Activated naive CD8-positive, alpha-beta T cell (primary cell): ENCODE measurements around the gene CD69.
A peak's percentile ranks its signal among the peaks of the same experiment; 100 is the strongest.

Experiments used
- H3K27ac Mint-ChIP-seq: one replicate; pipeline ENCODE4 v1.8.0; 2021; ENCODE audit warnings: mixed read lengths
- H3K27me3 Mint-ChIP-seq: one replicate; pipeline ENCODE4 v1.8.0; 2021; ENCODE audit warnings: mixed read lengths
- H3K36me3 Mint-ChIP-seq: one replicate; pipeline ENCODE4 v1.8.0; 2021; ENCODE audit warnings: mixed read lengths
- H3K4me1 Mint-ChIP-seq: one replicate; pipeline ENCODE4 v1.8.0; 2021; ENCODE audit warnings: low read depth, mixed read lengths
- H3K4me3 Mint-ChIP-seq: one replicate; pipeline ENCODE4 v1.8.0; 2021; ENCODE audit warnings: mild to moderate bottlenecking, mixed read lengths
- H3K9me3 Mint-ChIP-seq: one replicate; pipeline ENCODE4 v1.8.0; 2021; ENCODE audit warnings: low read depth, mixed read lengths

Gene CD69

GRCh38 chr12:9758119-9758518, 2.6 kb downstream of the CD69 start:
- Mint-ChIP-seq H3K27me3 (no peaks in the 10 kb centered on the region), H3K4me3 (peak overlapping the region; percentile 100), H3K4me1 (peaks cover 45% of the 10 kb centered on the region), H3K27ac (peak overlapping the region; percentile 100), H3K36me3 (peaks cover 55% of the 10 kb centered on the region), H3K9me3 (no peaks in the 10 kb centered on the region)

GRCh38 chr12:9757433-9758025, 3.2 kb downstream of the CD69 start:
- Mint-ChIP-seq H3K36me3 (peaks cover 61% of the 10 kb centered on the region), H3K4me1 (peaks cover 46% of the 10 kb centered on the region), H3K27me3 (no peaks in the 10 kb centered on the region), H3K27ac (peak overlapping the region; percentile 100), H3K4me3 (peak overlapping the region; percentile 100), H3K9me3 (no peaks in the 10 kb centered on the region)

GRCh38 chr12:9756706-9757105, 4.0 kb downstream of the CD69 start:
- Mint-ChIP-seq H3K4me3 (peak overlapping the region; percentile 100), H3K9me3 (no peaks in the 10 kb centered on the region), H3K36me3 (peaks cover 64% of the 10 kb centered on the region), H3K27me3 (no peaks in the 10 kb centered on the region), H3K4me1 (peaks cover 41% of the 10 kb centered on the region), H3K27ac (peak overlapping the region; percentile 100)

GRCh38 chr12:9756170-9756569, 4.5 kb downstream of the CD69 start:
- H3K27me3 Mint-ChIP-seq, result no peaks in the 10 kb centered on the region

GRCh38 chr12:9755567-9755966, 5.1 kb downstream of the CD69 start:
- peak overlapping the region; percentile 90 for H3K27ac Mint-ChIP-seq
- H3K27me3 Mint-ChIP-seq, result no peaks in the 10 kb centered on the region
- peaks cover 65% of the 10 kb centered on the region for H3K36me3 Mint-ChIP-seq
- peak overlapping the region; percentile 100 for H3K4me3 Mint-ChIP-seq
- peaks cover 44% of the 10 kb centered on the region for H3K4me1 Mint-ChIP-seq
- no peaks in the 10 kb centered on the region for H3K9me3 Mint-ChIP-seq

More at GRCh38 chr12:9756170-9756569, 4.5 kb downstream of the CD69 start:
- H3K4me3 Mint-ChIP-seq, result peak overlapping the region; percentile 100
- peaks cover 65% of the 10 kb centered on the region for H3K36me3 Mint-ChIP-seq
- peaks cover 44% of the 10 kb centered on the region for H3K4me1 Mint-ChIP-seq
- H3K27ac Mint-ChIP-seq, result peak overlapping the region; percentile 100
- H3K9me3 Mint-ChIP-seq, result no peaks in the 10 kb centered on the region

GRCh38 chr12:9755035-9755434, 5.7 kb downstream of the CD69 start:
- peak overlapping the region; percentile 90 for H3K27ac Mint-ChIP-seq
- no peaks in the 10 kb centered on the region for H3K27me3 Mint-ChIP-seq
- H3K36me3 Mint-ChIP-seq, result peaks cover 64% of the 10 kb centered on the region
- no peaks in the 10 kb centered on the region for H3K9me3 Mint-ChIP-seq
- H3K4me3 Mint-ChIP-seq, result peak overlapping the region; percentile 100
- peaks cover 47% of the 10 kb centered on the region for H3K4me1 Mint-ChIP-seq

- H3K27me3 Mint-ChIP-seq, result no peaks in the 10 kb centered on the region
- H3K4me1 Mint-ChIP-seq, result peaks cover 47% of the 10 kb centered on the region
- H3K27ac Mint-ChIP-seq, result peak overlapping the region; percentile 90
- no peaks in the 10 kb centered on the region for H3K9me3 Mint-ChIP-seq
- peak overlapping the region; percentile 100 for H3K4me3 Mint-ChIP-seq
- H3K36me3 Mint-ChIP-seq, result peaks cover 58% of the 10 kb centered on the region
These were observed 6.4 kb downstream of the CD69 start for GRCh38 chr12:9754099-9754927.

GRCh38 chr12:9753498-9753897, 7.2 kb downstream of the CD69 start:
- H3K27ac Mint-ChIP-seq, result peak overlapping the region; percentile 90
- peak overlapping the region; percentile 100 for H3K4me3 Mint-ChIP-seq
- peaks cover 49% of the 10 kb centered on the region for H3K4me1 Mint-ChIP-seq
- no peaks in the 10 kb centered on the region for H3K27me3 Mint-ChIP-seq
- no peaks in the 10 kb centered on the region for H3K9me3 Mint-ChIP-seq
- peaks cover 56% of the 10 kb centered on the region for H3K36me3 Mint-ChIP-seq

- H3K4me1 Mint-ChIP-seq, result peaks cover 49% of the 10 kb centered on the region
- H3K27me3 Mint-ChIP-seq, result no peaks in the 10 kb centered on the region
- H3K4me3 Mint-ChIP-seq, result peak overlapping the region; percentile 100
- peaks cover 51% of the 10 kb centered on the region for H3K36me3 Mint-ChIP-seq
- no peaks in the 10 kb centered on the region for H3K9me3 Mint-ChIP-seq
- peak overlapping the region; percentile 90 for H3K27ac Mint-ChIP-seq
These were observed 7.6 kb downstream of the CD69 start for GRCh38 chr12:9753073-9753472.

- Mint-ChIP-seq H3K4me3 (peak overlapping the region; percentile 100), H3K27me3 (no peaks in the 10 kb centered on the region), H3K4me1 (peaks cover 49% of the 10 kb centered on the region), H3K9me3 (no peaks in the 10 kb centered on the region), H3K36me3 (peaks cover 44% of the 10 kb centered on the region), H3K27ac (peak overlapping the region; percentile 90)
These were observed 8.4 kb downstream of the CD69 start for GRCh38 chr12:9752145-9752933.

GRCh38 chr12:9751204-9752144, 9.2 kb downstream of the CD69 start:
- Mint-ChIP-seq H3K4me1 (peaks cover 48% of the 10 kb centered on the region), H3K36me3 (peaks cover 37% of the 10 kb centered on the region), H3K9me3 (no peaks in the 10 kb centered on the region), H3K27ac (peak overlapping the region; percentile 88), H3K27me3 (no peaks in the 10 kb centered on the region), H3K4me3 (peak overlapping the region; percentile 100)

- Mint-ChIP-seq H3K9me3 (no peaks in the 10 kb centered on the region), H3K36me3 (peaks cover 32% of the 10 kb centered on the region), H3K4me1 (peaks cover 44% of the 10 kb centered on the region), H3K27ac (peak overlapping the region; percentile 88), H3K4me3 (peak overlapping the region; percentile 56), H3K27me3 (no peaks in the 10 kb centered on the region)
These were observed 10.2 kb downstream of the CD69 start for GRCh38 chr12:9750276-9751203.

- no peaks in the 10 kb centered on the region for H3K27me3 Mint-ChIP-seq
- H3K36me3 Mint-ChIP-seq, result peaks cover 23% of the 10 kb centered on the region
- peaks cover 42% of the 10 kb centered on the region for H3K4me1 Mint-ChIP-seq
- H3K9me3 Mint-ChIP-seq, result no peaks in the 10 kb centered on the region
- no peak overlapping the region for H3K27ac Mint-ChIP-seq
- H3K4me3 Mint-ChIP-seq, result no peak overlapping the region
These were observed 11.1 kb downstream of the CD69 start for GRCh38 chr12:9749640-9750039.
